CD14-positive monocyte (primary cell): ENCODE results near the gene MUC6. TPM values are rescaled to one million over a fixed set of nuclear protein-coding genes. Genes with fewer than 3 reads are reported as not detected.

Source experiments
- DNase-seq, 3 donors: peaks; one replicate each; pipeline ENCODE4 v3.0.0-alpha.2; 2011 to 2022
- H2AFZ ChIP-seq: 2 replicates; pipeline ENCODE4 v1.6.0; 2012; ENCODE audit warnings: mild to moderate bottlenecking, low read depth, low read length, inconsistent platforms; ENCODE audit not compliant: insufficient read depth, poor library complexity, severe bottlenecking
- H3K27ac ChIP-seq, 2 donors: 1 replicate in 1 of 2; 2 replicates in 1 of 2; pipeline ENCODE4 v1.5.1; 2012 to 2013; ENCODE audit warnings: low read length in 2 of 2, control low read depth in 1 of 2, inconsistent platforms in 1 of 2, low read depth in 1 of 2, mild to moderate bottlenecking in 1 of 2
- H3K27me3 ChIP-seq, 2 donors: one replicate each; pipeline versions ENCODE4 v1.6.0 to v1.6.1; 2011 to 2013; ENCODE audit warnings: low read length in 2 of 2; ENCODE audit not compliant: control insufficient read depth in 2 of 2, insufficient read depth in 2 of 2
- H3K36me3 ChIP-seq, 2 donors: replicated peaks in 1 of 2; 1 replicate in 1 of 2; 2 replicates in 1 of 2; pipeline versions ENCODE4 v1.5.1 to v1.6.1; 2012 to 2013; ENCODE audit warnings: low read length in 2 of 2, control low read depth in 1 of 2, inconsistent platforms in 1 of 2, mild to moderate bottlenecking in 1 of 2; ENCODE audit not compliant: insufficient read depth in 2 of 2, control insufficient read depth in 1 of 2
- H3K4me1 ChIP-seq, 2 donors: 1 replicate in 1 of 2; 2 replicates in 1 of 2; pipeline versions ENCODE4 v1.5.1 to v1.6.1; 2012 to 2013; ENCODE audit warnings: low read length in 2 of 2, control low read depth in 1 of 2, inconsistent platforms in 1 of 2, mild to moderate bottlenecking in 1 of 2, moderate library complexity in 1 of 2; ENCODE audit not compliant: insufficient read depth in 2 of 2, control insufficient read depth in 1 of 2
- H3K4me2 ChIP-seq: replicated peaks from 2 replicates; pipeline ENCODE3; 2012; ENCODE audit warnings: low read length, moderate library complexity, mild to moderate bottlenecking; ENCODE audit not compliant: poor library complexity, severe bottlenecking; ENCODE audit errors: extremely low read depth
- H3K4me3 ChIP-seq, 3 experiments: fragments of 200-600 bp in 1 of 3; sonication (generic) in 1 of 3; replicated peaks in 1 of 3; 1 replicate in 2 of 3; 2 replicates in 1 of 3; pipeline ENCODE4 v1.5.1; 2011 to 2013; ENCODE audit warnings: low read length in 3 of 3, mild to moderate bottlenecking in 3 of 3, control low read depth in 2 of 3, low read depth in 2 of 3, inconsistent platforms in 1 of 3, moderate library complexity in 1 of 3
- H3K79me2 ChIP-seq: 2 replicates; pipeline ENCODE4 v1.6.0; 2012; ENCODE audit warnings: mild to moderate bottlenecking, control low read depth, inconsistent platforms, low read length, moderate library complexity; ENCODE audit not compliant: insufficient read depth
- H3K9ac ChIP-seq: 2 replicates; pipeline ENCODE4 v1.6.0; 2017; ENCODE audit warnings: low read length, mild to moderate bottlenecking; ENCODE audit not compliant: insufficient read depth, poor library complexity, severe bottlenecking
- H3K9me3 ChIP-seq, 2 donors: replicated peaks in 1 of 2; 1 replicate in 1 of 2; 2 replicates in 1 of 2; pipeline versions ENCODE4 v1.5.1 to v1.6.1; 2012 to 2013; ENCODE audit warnings: low read length in 2 of 2, control low read depth in 1 of 2; ENCODE audit not compliant: control insufficient read depth in 1 of 2, insufficient read depth in 1 of 2
- H4K20me1 ChIP-seq: 2 replicates; pipeline ENCODE4 v1.6.0; 2012; ENCODE audit warnings: mild to moderate bottlenecking, low read length, control low read depth, moderate library complexity; ENCODE audit not compliant: insufficient read depth
- H3K27ac Mint-ChIP-seq, 7 donors: one replicate each; pipeline ENCODE4 v1.8.0; 2020; ENCODE audit warnings: mild to moderate bottlenecking in 7 of 7, mixed read lengths in 7 of 7, moderate library complexity in 6 of 7, inconsistent platforms in 2 of 7
- H3K27me3 Mint-ChIP-seq, 3 donors: one replicate each; pipeline ENCODE4 v1.8.0; 2021 to 2022; ENCODE audit warnings: low read depth in 3 of 3, mild to moderate bottlenecking in 3 of 3, mixed read lengths in 3 of 3, moderate library complexity in 3 of 3, inconsistent platforms in 1 of 3
- H3K36me3 Mint-ChIP-seq, 2 donors: one replicate each; pipeline ENCODE4 v1.8.0; 2020; ENCODE audit warnings: mixed read lengths in 2 of 2, inconsistent platforms in 1 of 2, mild to moderate bottlenecking in 1 of 2
- H3K4me1 Mint-ChIP-seq: one replicate; pipeline ENCODE4 v1.8.0; 2020; ENCODE audit warnings: mild to moderate bottlenecking, mixed read lengths
- H3K4me3 Mint-ChIP-seq, 2 donors: one replicate each; pipeline ENCODE4 v1.8.0; 2020; ENCODE audit warnings: mild to moderate bottlenecking in 2 of 2, mixed read lengths in 2 of 2, moderate library complexity in 1 of 2
- H3K9me3 Mint-ChIP-seq, 7 donors: one replicate each; pipeline ENCODE4 v1.8.0; 2020 to 2022; ENCODE audit warnings: mixed read lengths in 7 of 7, mild to moderate bottlenecking in 6 of 7, moderate library complexity in 6 of 7, inconsistent platforms in 2 of 7
- CTCF ChIP-seq: fragments of 200-600 bp; IDR thresholded peaks from one replicate; pipeline ENCODE4 v1.8.0; 2022; ENCODE audit warnings: antibody characterized with exemption, mild to moderate bottlenecking
- WGBS: methylation state at CpG from one replicate; pipeline ENCODE4 v1.1.5; 2013; ENCODE audit warnings: missing lambda C conversion rate; ENCODE audit not compliant: insufficient coverage; 5-methylcytosine and 5-hydroxymethylcytosine counted together
- intact Hi-C, 2 donors: fragments of 100-400 bp; cut with micrococcal nuclease; formaldehyde crosslinking; loops; one replicate each; pipeline versions ENCODE4 v1.15.0 to v1.15.1; 2023
- polyA plus RNA-seq, 3 donors: library from polyadenylated mRNA; depleted of rRNA in 1 of 3; unstranded in 2 of 3; stranded (reverse) in 1 of 3; fragments of 300-500 nt in 2 of 3; fragments of >200 nt in 1 of 3; fragmentation: Illumina TruSeq in 2 of 3; gene quantifications; 1 replicate in 2 of 3; 2 replicates in 1 of 3; pipeline ENCODE4 v1.2.3, GENCODE V29; 2012 to 2021

MUC6 gene
- polyA plus RNA-seq, 3 donors, result not detected

GRCh38 chr11:968822-969221 is 67.7 kb downstream of the MUC6 start:
- Mint-ChIP-seq H3K27ac (no peak overlapping the region), H3K36me3 (peaks cover 63 to 81% of the 10 kb centered on the region in 2 donors), H3K4me3 (no peak overlapping the region), H3K4me1 (peaks cover 26% of the 10 kb centered on the region), H3K9me3 (peaks cover 0 to 8% (median 0%) of the 10 kb centered on the region in 7 donors), H3K27me3 (peaks cover 1 to 4% (median 2%) of the 10 kb centered on the region in 3 donors)
- TF ChIP-seq CTCF, result no peak
- Histone ChIP-seq H3K79me2 (no peaks in the 10 kb centered on the region), H4K20me1 (peaks cover 69% of the 10 kb centered on the region), H3K4me1 (peaks cover 0 to 11% of the 10 kb centered on the region in 2 donors), H3K36me3 (peaks cover 35 to 44% of the 10 kb centered on the region in 2 donors), H3K9me3 (peaks cover 0 to 4% of the 10 kb centered on the region in 2 donors), H3K4me2 (no peak overlapping the region), H2AFZ (no peak overlapping the region), H3K4me3 (no peak overlapping the region), H3K9ac (no peak overlapping the region), H3K27ac (no peak overlapping the region), H3K27me3 (no peaks in the 10 kb centered on the region)
- intact Hi-C loops, result no loop called here
- 92% methylated on average over 9 of the region's 14 CpGs for WGBS
- no peak for DNase-seq

GRCh38 chr11:967995-968751 is 68.3 kb downstream of the MUC6 start:
- Histone ChIP-seq H3K27me3 (no peaks in the 10 kb centered on the region), H3K4me3 (no peak overlapping the region), H3K27ac (no peak overlapping the region), H3K9ac (no peak overlapping the region), H4K20me1 (peaks cover 67% of the 10 kb centered on the region), H3K79me2 (no peaks in the 10 kb centered on the region), H3K4me2 (no peak overlapping the region), H3K9me3 (peaks cover 0 to 4% of the 10 kb centered on the region in 2 donors), H2AFZ (no peak overlapping the region), H3K36me3 (peaks cover 33 to 44% of the 10 kb centered on the region in 2 donors), H3K4me1 (peaks cover 0 to 11% of the 10 kb centered on the region in 2 donors)
- WGBS, result 49% methylated on average over 17 of the region's 31 CpGs
- Mint-ChIP-seq H3K4me3 (no peak overlapping the region), H3K27ac (peak overlapping the region in 1 of 7 donors; percentile 63), H3K36me3 (peaks cover 63 to 81% of the 10 kb centered on the region in 2 donors), H3K27me3 (peaks cover 1 to 4% (median 2%) of the 10 kb centered on the region in 3 donors), H3K9me3 (peaks cover 0 to 8% (median 0%) of the 10 kb centered on the region in 7 donors), H3K4me1 (peaks cover 26% of the 10 kb centered on the region)
- TF ChIP-seq CTCF, result no peak
- DNase-seq, result no peak
- intact Hi-C loops, result no loop called here
